Muscle layer of duodenum (tissue), 2 donors: ENCODE data around the gene SEC23IP.

Source experiments
- H3K27ac ChIP-seq: one replicate; pipeline ENCODE4 v1.7.0; 2013; ENCODE audit warnings: mild to moderate bottlenecking, low read length
- H3K27me3 ChIP-seq: one replicate; pipeline ENCODE4 v1.7.0; 2013; ENCODE audit warnings: low read depth, mild to moderate bottlenecking, control low read depth, low read length
- H3K36me3 ChIP-seq, 2 donors: one replicate each; pipeline ENCODE4 v1.7.0; 2013; ENCODE audit warnings: low read length in 2 of 2, control low read depth in 1 of 2, mild to moderate bottlenecking in 1 of 2; ENCODE audit not compliant: insufficient read depth in 2 of 2, control insufficient read depth in 1 of 2
- H3K4me1 ChIP-seq, 2 donors: one replicate each; pipeline ENCODE4 v1.7.0; 2013; ENCODE audit warnings: low read length in 2 of 2, mild to moderate bottlenecking in 2 of 2, control low read depth in 1 of 2, moderate library complexity in 1 of 2; ENCODE audit not compliant: insufficient read depth in 2 of 2, control insufficient read depth in 1 of 2
- H3K4me3 ChIP-seq, 2 donors: one replicate each; pipeline ENCODE4 v1.7.0; 2013; ENCODE audit warnings: low read length in 2 of 2, low read depth in 1 of 2, mild to moderate bottlenecking in 1 of 2
- H3K9me3 ChIP-seq, 2 donors: one replicate each; pipeline ENCODE4 v1.7.0; 2013; ENCODE audit warnings: low read length in 2 of 2, control low read depth in 1 of 2, mild to moderate bottlenecking in 1 of 2; ENCODE audit not compliant: control insufficient read depth in 1 of 2
- donor health status: healthy.

The SEC23IP gene

DNA sequence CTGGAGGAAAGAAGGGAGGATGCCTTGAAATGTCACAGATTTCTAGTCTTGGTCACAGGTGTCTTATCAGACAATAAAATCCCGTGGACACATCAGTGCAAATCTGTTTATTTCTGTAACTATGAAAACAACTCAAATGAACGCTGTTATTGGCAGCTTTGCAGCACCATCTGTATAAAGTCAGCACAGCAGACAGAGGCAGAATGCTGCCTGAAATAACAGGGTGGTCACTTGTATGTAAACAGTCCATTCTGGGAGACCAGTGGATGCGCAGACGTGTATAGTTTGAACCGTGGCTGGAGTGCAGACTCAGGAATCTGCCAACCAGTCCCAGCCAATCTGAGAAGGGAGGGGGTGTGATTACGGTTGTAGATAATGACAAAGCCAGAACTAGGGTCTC lies 54.8 kb downstream of the SEC23IP start:
- Histone ChIP-seq H3K9me3 (no peaks in the 10 kb centered on the region), H3K27ac (no peak overlapping the region), H3K4me1 (peaks cover 0 to 5% of the 10 kb centered on the region in 2 donors), H3K27me3 (no peaks in the 10 kb centered on the region), H3K4me3 (no peak overlapping the region), H3K36me3 (peaks cover 8 to 23% of the 10 kb centered on the region in 2 donors)

DNA sequence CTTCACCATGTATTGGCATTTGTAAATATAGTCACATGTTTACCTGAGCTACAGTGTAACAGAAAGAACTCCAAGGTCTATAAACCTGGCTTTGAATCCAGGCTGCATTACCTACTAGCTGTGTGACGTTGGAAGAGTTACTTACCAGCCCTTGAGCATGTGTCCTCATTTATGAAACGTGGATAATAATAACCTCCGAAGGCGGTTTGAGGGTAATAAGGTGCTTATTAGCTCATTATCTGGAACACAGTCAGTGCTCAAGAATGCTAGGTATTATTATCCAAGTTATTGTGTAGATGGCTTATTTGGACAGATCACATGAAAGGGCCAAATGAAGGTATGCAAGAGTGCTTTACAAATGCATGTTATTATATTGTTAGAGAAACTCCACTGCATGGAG lies 64.9 kb downstream of the SEC23IP start:
- no peaks in the 10 kb centered on the region for H3K27me3 ChIP-seq
- H3K36me3 ChIP-seq = no peaks in the 10 kb centered on the region
- H3K4me1 ChIP-seq = no peaks in the 10 kb centered on the region
- no peak overlapping the region for H3K4me3 ChIP-seq
- H3K27ac ChIP-seq = no peak overlapping the region
- H3K9me3 ChIP-seq = no peaks in the 10 kb centered on the region

DNA sequence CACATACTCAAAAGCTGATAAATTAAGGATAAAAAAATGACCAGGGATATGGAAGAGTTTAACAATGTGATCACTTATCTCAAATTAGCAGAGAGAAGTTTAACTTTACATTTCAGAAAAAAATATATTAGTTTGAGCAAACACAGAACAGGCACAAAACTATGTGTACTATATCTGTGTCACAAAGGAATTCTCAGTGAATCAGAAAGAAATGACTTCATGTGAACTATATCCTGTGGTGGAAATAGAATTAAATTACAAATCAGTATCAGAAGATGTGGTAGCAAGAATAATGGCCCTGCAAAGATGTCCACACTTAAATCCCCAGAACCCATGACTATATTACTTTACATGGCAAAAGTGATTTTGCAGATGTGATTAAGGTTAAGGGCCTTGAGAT lies 70.3 kb downstream of the SEC23IP start:
- Histone ChIP-seq H3K27ac (no peak overlapping the region), H3K9me3 (peaks cover 0 to 13% of the 10 kb centered on the region in 2 donors), H3K36me3 (no peaks in the 10 kb centered on the region), H3K27me3 (no peaks in the 10 kb centered on the region), H3K4me3 (no peak overlapping the region), H3K4me1 (no peaks in the 10 kb centered on the region)

DNA sequence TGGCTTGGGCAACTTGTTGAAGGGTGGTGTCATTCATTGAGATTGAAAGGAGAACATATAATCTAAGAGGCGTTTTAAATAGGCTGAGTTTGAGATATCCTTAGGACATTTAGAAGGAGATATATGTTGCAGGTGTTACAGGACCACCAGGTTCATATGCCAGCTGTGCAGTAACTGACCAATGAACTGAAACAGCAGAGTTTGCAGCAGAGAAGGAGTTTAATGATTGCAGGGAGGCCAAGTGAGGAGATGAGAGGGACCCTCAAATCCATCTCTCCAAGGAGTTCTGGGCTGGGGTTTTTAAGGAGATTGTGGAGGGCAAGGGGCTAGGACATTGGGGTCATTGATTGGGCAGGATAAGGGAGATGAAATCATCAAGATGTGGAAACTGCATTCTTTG lies 74.5 kb downstream of the SEC23IP start:
- peaks cover 0 to 6% of the 10 kb centered on the region in 2 donors for H3K4me1 ChIP-seq
- H3K9me3 ChIP-seq = peaks cover 0 to 13% of the 10 kb centered on the region in 2 donors
- no peaks in the 10 kb centered on the region for H3K36me3 ChIP-seq
- no peak overlapping the region for H3K27ac ChIP-seq
- no peak overlapping the region for H3K4me3 ChIP-seq
- no peaks in the 10 kb centered on the region for H3K27me3 ChIP-seq

DNA sequence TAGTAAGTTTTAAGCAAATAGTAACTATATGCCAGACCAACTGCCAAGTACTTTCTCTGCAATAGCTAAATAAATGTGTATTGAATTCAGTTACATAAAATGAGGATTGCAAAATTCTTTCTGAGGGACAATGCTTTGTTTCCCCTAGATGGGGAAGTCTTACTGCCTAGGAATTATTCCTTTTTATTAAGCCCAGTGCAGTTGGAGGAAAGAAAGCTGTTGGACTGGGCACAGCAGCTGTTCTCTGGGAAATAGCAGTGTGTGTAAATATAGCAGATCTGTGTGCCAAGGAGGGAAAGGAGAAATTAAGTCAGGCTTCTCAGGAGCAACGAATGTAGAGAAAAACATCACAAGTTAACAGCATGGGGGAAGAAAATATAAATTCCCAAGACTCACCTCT lies 77.1 kb downstream of the SEC23IP start:
- Histone ChIP-seq H3K4me1 (peaks cover 0 to 6% of the 10 kb centered on the region in 2 donors), H3K27me3 (no peaks in the 10 kb centered on the region), H3K9me3 (peaks cover 0 to 13% of the 10 kb centered on the region in 2 donors), H3K27ac (no peak overlapping the region), H3K36me3 (no peaks in the 10 kb centered on the region), H3K4me3 (no peak overlapping the region)

DNA sequence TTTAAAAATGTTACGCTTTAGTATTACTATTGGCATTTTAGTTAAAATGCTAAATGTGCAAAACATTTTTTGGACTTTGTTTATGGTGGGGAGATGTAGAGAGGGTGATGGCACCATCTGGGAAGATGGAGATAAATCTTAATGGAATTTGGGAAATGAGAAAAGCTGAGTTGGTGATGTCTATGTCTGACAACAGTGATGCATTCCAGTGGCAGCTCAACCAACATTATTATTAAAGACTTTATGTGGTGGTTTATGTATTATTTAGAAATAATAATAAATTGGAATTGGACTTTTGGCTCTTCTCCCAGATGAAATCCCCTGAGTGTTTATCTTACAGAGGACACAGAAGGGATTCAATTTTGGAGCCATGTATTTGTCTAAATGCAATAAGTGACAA lies 77.6 kb downstream of the SEC23IP start:
- no peaks in the 10 kb centered on the region for H3K36me3 ChIP-seq
- no peak overlapping the region for H3K27ac ChIP-seq
- H3K27me3 ChIP-seq = no peaks in the 10 kb centered on the region
- H3K9me3 ChIP-seq = peaks cover 0 to 13% of the 10 kb centered on the region in 2 donors
- H3K4me3 ChIP-seq = no peak overlapping the region
- peaks cover 0 to 6% of the 10 kb centered on the region in 2 donors for H3K4me1 ChIP-seq

DNA sequence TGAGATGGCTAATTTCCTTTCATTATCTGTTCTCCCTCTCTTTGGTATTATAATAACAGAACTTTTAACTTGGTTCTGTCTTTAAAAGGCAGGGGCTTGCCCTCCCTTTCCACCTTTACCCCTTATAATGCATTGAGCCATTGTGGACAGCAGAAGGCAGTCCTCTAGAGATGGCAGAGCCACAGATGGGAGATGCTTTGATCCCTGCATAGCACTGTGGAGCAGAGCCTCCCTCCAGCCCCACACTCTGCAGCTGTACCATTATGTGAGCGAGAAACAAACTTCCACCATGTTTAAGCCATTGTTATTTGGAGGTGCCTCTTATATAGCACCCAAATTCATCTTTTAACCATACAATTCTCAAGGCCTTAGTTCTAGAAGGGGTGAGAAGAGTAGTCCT lies 78.4 kb downstream of the SEC23IP start:
- H3K36me3 ChIP-seq = no peaks in the 10 kb centered on the region
- H3K27ac ChIP-seq = no peak overlapping the region
- peaks cover 0 to 13% of the 10 kb centered on the region in 2 donors for H3K9me3 ChIP-seq
- H3K4me3 ChIP-seq = no peak overlapping the region
- peaks cover 0 to 6% of the 10 kb centered on the region in 2 donors for H3K4me1 ChIP-seq
- no peaks in the 10 kb centered on the region for H3K27me3 ChIP-seq

DNA sequence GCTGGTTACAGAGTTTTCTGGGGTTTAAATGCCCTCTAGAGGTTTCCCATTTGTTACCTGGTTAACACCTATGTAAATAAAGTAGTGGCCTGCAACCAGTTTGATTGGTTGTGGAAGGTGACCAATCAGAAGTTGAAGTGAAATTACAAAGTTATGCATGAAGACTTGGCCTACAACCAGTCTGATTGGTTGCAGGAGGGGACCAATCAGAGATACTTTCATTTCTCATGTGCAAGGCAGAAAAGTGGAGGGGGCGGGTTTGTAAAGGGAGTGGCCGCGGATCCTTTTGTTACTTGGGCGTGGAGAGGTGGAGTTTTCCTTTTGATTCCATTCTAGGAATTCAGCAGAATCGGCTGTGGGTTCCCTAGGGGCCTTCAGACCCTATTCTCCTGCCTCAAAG lies 80.8 kb downstream of the SEC23IP start:
- Histone ChIP-seq H3K4me3 (no peak overlapping the region), H3K27ac (no peak overlapping the region), H3K27me3 (no peaks in the 10 kb centered on the region), H3K9me3 (no peaks in the 10 kb centered on the region), H3K4me1 (peaks cover 0 to 6% of the 10 kb centered on the region in 2 donors), H3K36me3 (no peaks in the 10 kb centered on the region)

DNA sequence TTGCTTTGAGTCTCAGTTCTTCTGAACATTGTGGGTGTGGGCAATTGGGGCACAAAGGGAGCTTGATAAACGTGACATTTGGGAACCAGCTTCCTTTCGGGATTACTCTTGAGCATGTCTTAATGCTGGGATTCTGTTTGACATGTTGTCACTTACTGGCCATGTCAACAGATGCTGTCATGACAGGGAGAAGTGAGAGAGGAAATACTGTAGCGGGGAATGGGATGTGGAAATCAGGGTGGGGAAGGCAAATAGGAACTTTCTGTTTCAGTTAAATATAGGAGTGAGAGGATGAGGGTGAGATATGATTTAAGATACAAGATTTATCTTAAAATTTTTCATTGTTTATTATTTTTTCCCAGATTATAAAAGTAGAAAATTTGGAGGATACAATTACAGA lies 83.9 kb downstream of the SEC23IP start:
- Histone ChIP-seq H3K9me3 (no peaks in the 10 kb centered on the region), H3K27me3 (no peaks in the 10 kb centered on the region), H3K4me1 (peaks cover 0 to 5% of the 10 kb centered on the region in 2 donors), H3K4me3 (no peak overlapping the region), H3K27ac (no peak overlapping the region), H3K36me3 (no peaks in the 10 kb centered on the region)

DNA sequence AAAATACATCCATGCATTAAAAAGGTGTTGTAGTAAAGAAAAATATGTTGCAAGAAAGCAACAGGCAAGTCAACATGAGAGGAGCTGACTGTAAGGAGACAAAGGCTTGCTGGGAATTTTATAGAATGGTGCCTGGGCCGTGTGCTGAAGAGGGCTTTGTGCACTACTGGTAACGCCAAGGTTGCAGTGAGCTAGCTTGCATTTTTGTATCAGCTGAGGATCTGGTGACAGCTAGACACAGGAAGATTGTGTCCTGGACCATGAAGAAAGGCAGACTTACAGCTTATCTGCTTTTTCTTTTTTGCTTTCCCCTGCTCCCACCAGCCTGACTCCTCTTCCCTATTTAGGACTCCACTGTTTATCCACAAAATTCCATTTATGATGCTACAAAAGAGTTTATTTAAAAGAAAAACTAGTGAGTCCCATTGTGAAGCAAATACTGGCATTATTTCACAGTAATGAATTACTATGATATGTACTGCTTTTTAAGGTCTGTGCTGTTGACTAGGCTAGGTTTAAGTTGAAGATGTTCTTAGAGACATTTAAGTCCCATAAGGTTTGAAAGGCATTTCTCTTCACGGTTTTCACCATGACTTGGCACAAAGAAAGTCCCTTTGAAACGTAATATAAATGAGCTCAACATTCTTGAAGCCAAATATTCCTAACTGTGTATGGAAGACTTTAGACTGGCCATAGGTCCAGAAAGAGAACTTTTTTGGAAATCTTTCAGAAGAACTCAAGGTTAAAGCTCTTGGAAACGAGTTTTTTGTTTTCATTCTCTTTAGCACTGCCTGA lies 88.6 kb downstream of the SEC23IP start:
- peaks cover 0 to 11% of the 10 kb centered on the region in 2 donors for H3K4me1 ChIP-seq
- no peak overlapping the region for H3K4me3 ChIP-seq
- no peaks in the 10 kb centered on the region for H3K27me3 ChIP-seq
- no peaks in the 10 kb centered on the region for H3K36me3 ChIP-seq
- no peak overlapping the region for H3K27ac ChIP-seq
- H3K9me3 ChIP-seq = no peaks in the 10 kb centered on the region

DNA sequence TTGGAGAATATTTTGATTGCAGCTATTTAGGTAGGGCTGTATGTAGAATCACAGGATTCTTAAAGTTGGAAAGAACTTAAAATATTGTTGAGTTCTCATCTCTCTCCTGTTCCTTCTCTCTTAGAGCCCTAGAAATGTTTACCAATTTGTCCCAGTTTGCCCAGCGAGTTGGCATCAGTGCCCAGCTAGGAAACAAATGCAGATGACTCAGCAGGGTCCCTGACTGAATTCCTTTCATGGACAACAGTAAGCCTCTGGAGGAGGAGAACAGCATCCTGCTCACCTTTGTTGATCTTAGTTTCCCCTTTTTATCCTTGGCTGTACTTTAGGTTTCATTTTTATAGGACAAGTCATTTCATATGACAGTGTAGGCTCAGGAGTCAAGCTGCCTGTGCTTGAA lies 89.3 kb downstream of the SEC23IP start:
- Histone ChIP-seq H3K9me3 (no peaks in the 10 kb centered on the region), H3K36me3 (no peaks in the 10 kb centered on the region), H3K4me3 (no peak overlapping the region), H3K27ac (no peak overlapping the region), H3K4me1 (peaks cover 0 to 11% of the 10 kb centered on the region in 2 donors), H3K27me3 (no peaks in the 10 kb centered on the region)

DNA sequence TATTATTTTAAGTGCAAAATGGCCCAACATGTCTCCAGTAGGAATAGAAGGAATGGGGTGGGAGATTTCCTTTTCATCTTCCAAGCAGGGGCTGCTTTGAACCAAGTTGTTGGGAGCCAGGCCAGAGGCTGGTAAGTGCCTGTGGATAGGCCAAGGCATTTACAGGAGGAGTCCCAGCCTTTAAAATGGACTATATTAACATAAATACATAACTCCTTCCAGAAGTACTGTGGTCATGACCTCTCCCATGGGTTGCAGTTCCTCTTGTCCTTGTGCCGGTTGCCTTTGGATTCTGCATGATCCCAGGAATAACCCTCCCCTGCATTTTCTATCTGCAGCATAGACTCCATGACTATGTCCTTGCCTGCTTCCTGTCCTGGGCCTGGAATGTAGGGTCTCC lies 95.8 kb downstream of the SEC23IP start:
- no peak overlapping the region for H3K27ac ChIP-seq
- no peak overlapping the region for H3K4me3 ChIP-seq
- no peaks in the 10 kb centered on the region for H3K4me1 ChIP-seq
- H3K36me3 ChIP-seq = no peaks in the 10 kb centered on the region
- no peaks in the 10 kb centered on the region for H3K27me3 ChIP-seq
- H3K9me3 ChIP-seq = no peaks in the 10 kb centered on the region
